Left lung (tissue), 10 donors: ENCODE data around the gene HMCN1. TPM values are rescaled to one million over a fixed set of nuclear protein-coding genes. Genes with fewer than 3 reads are reported as not detected.
"Not testable (repeated sequence)": the region's sequence is repeated elsewhere in the genome, so short reads cannot be mapped to it uniquely, and the experiment has no call there.

Experiments used
- ATAC-seq: fragments of 200-7000 bp; cut with Tn5 transposase; one replicate; pipeline ENCODE4 v1.9.1; 2020; ENCODE audit warnings: moderate library complexity
- DNase-seq, 4 donors: peaks; one replicate each; pipeline ENCODE4 v3.0.0-alpha.2; 2013 to 2020
- H3K27ac ChIP-seq, 2 donors: fragments of 200-600 bp; sonication (generic) in 1 of 2; one replicate each; pipeline versions ENCODE4 v1.5.0 to v1.8.0; 2020 to 2021
- H3K27me3 ChIP-seq, 2 donors: fragments of 200-600 bp; sonication (generic) in 1 of 2; one replicate each; pipeline versions ENCODE4 v1.5.0 to v1.8.0; 2020 to 2021
- H3K36me3 ChIP-seq, 2 donors: fragments of 200-600 bp; sonication (generic) in 1 of 2; one replicate each; pipeline versions ENCODE4 v1.5.0 to v1.8.0; 2020 to 2021
- H3K4me1 ChIP-seq, 2 donors: fragments of 200-600 bp; one replicate each; pipeline ENCODE4 v1.8.0; 2021
- H3K4me3 ChIP-seq, 2 donors: fragments of 200-600 bp; sonication (generic) in 1 of 2; one replicate each; pipeline versions ENCODE4 v1.5.0 to v1.8.0; 2020 to 2021; ENCODE audit warnings: mild to moderate bottlenecking in 1 of 2
- H3K9me3 ChIP-seq, 2 donors: fragments of 200-600 bp; sonication (generic) in 1 of 2; one replicate each; pipeline versions ENCODE4 v1.5.0 to v1.8.0; 2020 to 2021
- CTCF ChIP-seq, 2 donors: fragments of 200-600 bp; sonication (generic) in 1 of 2; IDR thresholded peaks; one replicate each; pipeline versions ENCODE4 v1.5.0 to v1.8.0; 2021; ENCODE audit warnings: antibody characterized with exemption in 2 of 2
- intact Hi-C, 2 donors: fragments of 100-400 bp; cut with DNase I; formaldehyde crosslinking; loops; one replicate each; pipeline versions ENCODE4 v1.11.2 to v1.14.2; 2022
- polyA plus RNA-seq, 6 donors: library from polyadenylated mRNA; unstranded; fragments of 120-200 nt; gene quantifications; one replicate each; pipeline ENCODE4 v1.2.1, GENCODE V29; 2013; ENCODE audit not compliant: insufficient read length in 6 of 6
- total RNA-seq, 2 donors: library from RNA; stranded (reverse); fragmentation: NEBNext Ultra II Directional; extraction: Animal tissue kit (Norgen Biotek cat#: 25700); gene quantifications; one replicate each; pipeline ENCODE4 v1.2.1, GENCODE V29; 2021
- donor health status: DM: no; HTN: yes; CAD: no.
- donor health status: DM: no; HTN: no; CAD: no.

Gene HMCN1
- total and polyA plus RNA-seq, 8 donors = 24.0 to 91.0 (median 48.7) TPM

GRCh38 chr1:186183970-186184628 is 449.9 kb downstream of the HMCN1 start:
- Histone ChIP-seq H3K4me1 (peaks cover 0 to 8% of the 10 kb centered on the region in 2 donors), H3K27ac (peak overlapping the region; percentile 21 to 68)

GRCh38 chr1:186186251-186186650 is 452.1 kb downstream of the HMCN1 start:
- intact Hi-C loops, H3K4me1 ChIP-seq, H3K27ac ChIP-seq, DNase-seq, H3K27me3 ChIP-seq, H3K4me3 ChIP-seq, H3K9me3 ChIP-seq, H3K36me3 ChIP-seq, ATAC-seq: not testable (repeated sequence)

More at GRCh38 chr1:186183970-186184628, 449.9 kb downstream of the HMCN1 start:
- intact Hi-C loops = no loop called here
- no peaks in the 10 kb centered on the region for H3K27me3 ChIP-seq
- ATAC-seq = peak; percentile 85
- no peak for TF ChIP-seq CTCF (IDR thresholded peaks at IDR 0.05)
- no peaks in the 10 kb centered on the region for H3K36me3 ChIP-seq
- DNase-seq = no peak
- no peak overlapping the region for H3K4me3 ChIP-seq
- no peaks in the 10 kb centered on the region for H3K9me3 ChIP-seq

- Histone ChIP-seq H3K36me3 (no peaks in the 10 kb centered on the region), H3K27me3 (no peaks in the 10 kb centered on the region), H3K4me1 (peaks cover 0 to 8% of the 10 kb centered on the region in 2 donors), H3K4me3 (no peak overlapping the region), H3K27ac (no peak overlapping the region), H3K9me3 (no peaks in the 10 kb centered on the region)
- TF ChIP-seq CTCF (IDR thresholded peaks at IDR 0.05) = no peak
- DNase-seq = no peak
- no peak for ATAC-seq
- intact Hi-C loops = no loop called here
Observed at GRCh38 chr1:186187601-186188000, 453.4 kb downstream of the HMCN1 start.

GRCh38 chr1:186188004-186188539 is 453.9 kb downstream of the HMCN1 start:
- no peak for TF ChIP-seq CTCF (IDR thresholded peaks at IDR 0.05)
- intact Hi-C loops = no loop called here
- DNase-seq = no peak
- no peak overlapping the region for H3K4me3 ChIP-seq
- H3K27me3 ChIP-seq = no peaks in the 10 kb centered on the region
- no peaks in the 10 kb centered on the region for H3K36me3 ChIP-seq
- no peak overlapping the region for H3K27ac ChIP-seq
- ATAC-seq = no peak
- H3K9me3 ChIP-seq = no peaks in the 10 kb centered on the region
- H3K4me1 ChIP-seq = peaks cover 0 to 8% of the 10 kb centered on the region in 2 donors

- H3K4me3 ChIP-seq = no peak overlapping the region
- TF ChIP-seq CTCF (IDR thresholded peaks at IDR 0.05) = no peak
- intact Hi-C loops = no loop called here
- no peak for DNase-seq
- H3K4me1 ChIP-seq = peaks cover 0 to 8% of the 10 kb centered on the region in 2 donors
- no peaks in the 10 kb centered on the region for H3K9me3 ChIP-seq
- H3K27me3 ChIP-seq = no peaks in the 10 kb centered on the region
- H3K36me3 ChIP-seq = no peaks in the 10 kb centered on the region
- no peak for ATAC-seq
- no peak overlapping the region for H3K27ac ChIP-seq
Observed at GRCh38 chr1:186188736-186189135, 454.5 kb downstream of the HMCN1 start.
